ENCODE data around the gene SCUBE3. TPM values are rescaled to one million over a fixed set of nuclear protein-coding genes. Genes with fewer than 3 reads are reported as not detected.
A peak's percentile ranks its signal among the peaks of the same experiment; 100 is the strongest.

SCUBE3 gene
- total RNA-seq, 1 experiment from 2014 or later, result 0.06 TPM

GRCh38 chr6:35239581-35239980 lies 25.8 kb downstream of the SCUBE3 start:
- DNase-seq (ENCODE audit: low read depth), result no peak

- peak; percentile 36 for DNase-seq (ENCODE audit: low read depth)
These were observed 27.4 kb downstream of the SCUBE3 start for GRCh38 chr6:35240838-35241801.

- no peak for DNase-seq (ENCODE audit: low read depth)
These were observed 28.7 kb downstream of the SCUBE3 start for GRCh38 chr6:35242486-35242885.

GRCh38 chr6:35242906-35243305 lies 29.1 kb downstream of the SCUBE3 start:
- DNase-seq (ENCODE audit: low read depth), result no peak

- DNase-seq (ENCODE audit: low read depth), result no peak
These were observed 29.7 kb downstream of the SCUBE3 start for GRCh38 chr6:35243386-35243958.

GRCh38 chr6:35244551-35244950 lies 30.8 kb downstream of the SCUBE3 start:
- no peak for DNase-seq (ENCODE audit: low read depth)

- no peak for DNase-seq (ENCODE audit: low read depth)
These were observed 34.0 kb downstream of the SCUBE3 start for GRCh38 chr6:35247642-35248231.

- no peak for DNase-seq (ENCODE audit: low read depth)
These were observed 34.5 kb downstream of the SCUBE3 start for GRCh38 chr6:35248300-35248699.

GRCh38 chr6:35248965-35249364 lies 35.2 kb downstream of the SCUBE3 start:
- DNase-seq (ENCODE audit: low read depth), result no peak

- DNase-seq (ENCODE audit: low read depth), result no peak
These were observed 38.2 kb downstream of the SCUBE3 start for GRCh38 chr6:35251949-35252348.

- no peak for DNase-seq (ENCODE audit: low read depth)
These were observed 39.5 kb downstream of the SCUBE3 start for GRCh38 chr6:35253249-35253648.

GRCh38 chr6:35258336-35258735 lies 44.6 kb downstream of the SCUBE3 start:
- DNase-seq (ENCODE audit: low read depth), result no peak

GRCh38 chr6:35258858-35259193 lies 45.1 kb downstream of the SCUBE3 start:
- no peak for DNase-seq (ENCODE audit: low read depth)

- DNase-seq (ENCODE audit: low read depth), result peak; percentile 95
These were observed 45.6 kb downstream of the SCUBE3 start, which contains the start of gene ZNF76 for GRCh38 chr6:35259194-35259947. Gene ZNF76 (plus strand): TSS chr6:35259735. CDS start chr6:35281152, 21,417 bp downstream.

- peak; percentile 33 for DNase-seq (ENCODE audit: low read depth)
These were observed 46.3 kb downstream of the SCUBE3 start for GRCh38 chr6:35259948-35260590.

GRCh38 chr6:35260591-35261570 lies 47.1 kb downstream of the SCUBE3 start:
- no peak for DNase-seq (ENCODE audit: low read depth)

GRCh38 chr6:35262596-35262995 lies 48.8 kb downstream of the SCUBE3 start:
- DNase-seq (ENCODE audit: low read depth), result no peak

GRCh38 chr6:35264550-35265274 lies 51.0 kb downstream of the SCUBE3 start:
- DNase-seq (ENCODE audit: low read depth), result no peak

GRCh38 chr6:35265523-35265922 lies 51.8 kb downstream of the SCUBE3 start:
- DNase-seq (ENCODE audit: low read depth), result no peak

Measured in LHCN-M2 (cell line).